HepG2 (cell line): Measurements from ENCODE around the gene CPM. TPM values are rescaled to one million over a fixed set of nuclear protein-coding genes. Genes with fewer than 3 reads are reported as not detected.

Experiments
- ATAC-seq: fragments of 200-7000 bp; cut with Tn5 transposase; 3 replicates; pipeline ENCODE4 v1.9.1; 2020; ENCODE audit warnings: mild to moderate bottlenecking, moderate library complexity
- BruUV-seq: library from RNA; stranded (reverse); fragments of 400-500 nt; replicated peaks from 2 replicates; lab custom pipeline; 2021; lab: Mats Ljungman, UMichigan
- CTCF ChIA-PET: fragments of 300-600 bp; formaldehyde crosslinking; extraction: SDS; loops from one replicate; lab custom pipeline; 2021; ENCODE audit warnings: low total read pairs, inconsistent platforms, low intra/inter-chr PET ratio; lab: Yijun Ruan, JAX
- POLR2A ChIA-PET: fragments of 350-600 bp; sonication (Branson Sonifier 250); formaldehyde crosslinking; loops from one replicate; lab custom pipeline; 2020; ENCODE audit warnings: antibody characterized with exemption, inconsistent platforms; lab: Yijun Ruan, JAX
- DNase-seq: peaks from one replicate; pipeline ENCODE4 v3.0.0-alpha.2; 2015; ENCODE audit warnings: low spot score
- FAIRE-seq: peaks from 3 replicates; lab custom pipeline; 2011; peaks lifted over from hg19 to GRCh38; lab: Jason Lieb, UNC
- H2AFZ ChIP-seq: one replicate; pipeline ENCODE4 v1.6.1; 2011; ENCODE audit warnings: low read length, inconsistent platforms
- H3K27ac ChIP-seq: fragments of 300-600 bp; 3 replicates; pipeline ENCODE4 v1.8.0; 2011; ENCODE audit warnings: mixed run types, mild to moderate bottlenecking, mixed read lengths, low read length, inconsistent platforms; ENCODE audit not compliant: insufficient read depth; ENCODE audit errors: extremely low read length
- H3K27me3 ChIP-seq, 2 experiments: fragments of 200-600 bp in 1 of 2; 2 replicates in 1 of 2; 3 replicates in 1 of 2; pipeline versions ENCODE4 v1.6.0 to v1.8.0; 2011; ENCODE audit warnings: low read length in 2 of 2, mild to moderate bottlenecking in 2 of 2, moderate library complexity in 2 of 2, inconsistent platforms in 1 of 2; ENCODE audit not compliant: insufficient read depth in 2 of 2, control insufficient read depth in 1 of 2
- H3K36me3 ChIP-seq, 2 experiments: fragments of 200-600 bp in 1 of 2; replicated peaks in 1 of 2; 2 replicates in 1 of 2; 3 replicates in 1 of 2; pipeline versions ENCODE4 v1.5.1 to v1.8.0; 2011; ENCODE audit warnings: low read length in 2 of 2, inconsistent platforms in 1 of 2; ENCODE audit not compliant: insufficient read depth in 2 of 2, control insufficient read depth in 1 of 2
- H3K4me1 ChIP-seq: 2 replicates; pipeline ENCODE4 v1.5.1; 2012; ENCODE audit warnings: low read length, inconsistent platforms; ENCODE audit not compliant: insufficient read depth
- H3K4me2 ChIP-seq: 2 replicates; pipeline ENCODE4 v1.6.0; 2011; ENCODE audit warnings: low read depth, low read length, inconsistent platforms
- H3K4me3 ChIP-seq, 3 experiments: fragments of 200-600 bp in 1 of 3; sonication (generic), shearing (Covaris generic) in 1 of 3; replicated peaks in 1 of 3; 2 replicates each; pipeline ENCODE4 v1.5.1; 2011 to 2016; ENCODE audit warnings: low read length in 3 of 3, inconsistent platforms in 2 of 3, low read depth in 2 of 3, mild to moderate bottlenecking in 2 of 3, control low read depth in 1 of 3, mixed read lengths in 1 of 3; ENCODE audit not compliant: insufficient read depth in 1 of 3
- H3K79me2 ChIP-seq: one replicate; pipeline ENCODE4 v1.6.1; 2011; ENCODE audit warnings: low read length, inconsistent platforms; ENCODE audit not compliant: insufficient read depth
- H3K9ac ChIP-seq: 2 replicates; pipeline ENCODE4 v1.6.0; 2011; ENCODE audit warnings: mild to moderate bottlenecking, low read depth, low read length, inconsistent platforms; ENCODE audit not compliant: insufficient read depth
- H3K9me3 ChIP-seq: 2 replicates; pipeline ENCODE4 v1.5.1; 2012; ENCODE audit warnings: mild to moderate bottlenecking, low read length
- H4K20me1 ChIP-seq: 2 replicates; pipeline ENCODE4 v1.6.0; 2011; ENCODE audit warnings: inconsistent platforms, mild to moderate bottlenecking, low read length, moderate library complexity; ENCODE audit not compliant: insufficient read depth
- ADNP ChIP-seq: sonication (generic); formaldehyde crosslinking; IDR thresholded peaks from 2 replicates; pipeline ENCODE4 v1.4.0; 2020; ENCODE audit warnings: missing genetic modification reagents
- CREM ChIP-seq, 2 experiments: sonication (generic) in 1 of 2; formaldehyde crosslinking in 1 of 2; IDR thresholded peaks; 2 replicates each; pipeline versions ENCODE4 v1.4.0 to v1.6.1; 2016 to 2020; ENCODE audit warnings: antibody characterized with exemption in 1 of 2, mild to moderate bottlenecking in 1 of 2, missing genetic modification reagents in 1 of 2
- GFI1 ChIP-seq: sonication (generic); formaldehyde crosslinking; IDR thresholded peaks from 2 replicates; pipeline ENCODE4 v1.5.0; 2020; ENCODE audit warnings: missing genetic modification reagents, mild to moderate bottlenecking, borderline replicate concordance
- MED1 ChIP-seq: sonication (generic); formaldehyde crosslinking; IDR thresholded peaks from 2 replicates; pipeline ENCODE4 v1.4.0; 2020; ENCODE audit warnings: missing genetic modification reagents
- PRDM15 ChIP-seq: sonication (generic); formaldehyde crosslinking; IDR thresholded peaks from 2 replicates; pipeline ENCODE4 v1.4.0; 2020; ENCODE audit warnings: missing genetic modification reagents
- ZNF230 ChIP-seq: sonication (generic); formaldehyde crosslinking; IDR thresholded peaks from 2 replicates; pipeline ENCODE4 v1.4.0; 2020; ENCODE audit warnings: mild to moderate bottlenecking, missing genetic modification reagents
- ZNF253 ChIP-seq: sonication (generic); formaldehyde crosslinking; IDR thresholded peaks from 2 replicates; pipeline ENCODE4 v1.8.0; 2022; ENCODE audit warnings: mild to moderate bottlenecking, missing genetic modification reagents, borderline replicate concordance
- ZNF878 ChIP-seq: sonication (generic); formaldehyde crosslinking; IDR thresholded peaks from 2 replicates; pipeline ENCODE4 v1.8.1; 2023; ENCODE audit warnings: mild to moderate bottlenecking, missing genetic modification reagents, moderate library complexity
- WGBS: methylation state at CpG from one replicate; pipeline ENCODE4 v1.1.6; 2017; ENCODE audit warnings: low lambda C conversion rate; 5-methylcytosine and 5-hydroxymethylcytosine counted together
- in situ Hi-C: cut with HindIII; loops from 2 replicates; pipeline ENCODE4 v1.10.0; 2017; ENCODE audit warnings: low pct_unique_long_range_greater_than_20kb; ENCODE audit not compliant: extremely low pct_ligation_motif_present
- intact Hi-C: fragments of 100-400 bp; cut with micrococcal nuclease; formaldehyde crosslinking; loops from one replicate; pipeline ENCODE4 v1.10.0; 2022; ENCODE audit not compliant: unreplicated experiment
- polyA plus RNA-seq, 8 experiments: library from polyadenylated mRNA; depleted of rRNA in 3 of 8; stranded (reverse) in 7 of 8; unstranded in 1 of 8; fragments of >200 nt; fragmentation: Illumina TruSeq in 4 of 8; extraction: Trizol in 4 of 8; gene quantifications; 2 replicates each; pipeline versions ENCODE4 v1.2.1 to v1.2.3, GENCODE V29; 2011 to 2016; ENCODE audit warnings: low read depth in 4 of 8, missing spikeins in 1 of 8, mixed read lengths in 1 of 8; ENCODE audit not compliant: insufficient read depth in 1 of 8
- total RNA-seq, 5 experiments: library from RNA; depleted of rRNA; stranded (reverse); fragments of >200 nt; fragmentation: Illumina TruSeq; extraction: Trizol; gene quantifications; 2 replicates each; pipeline ENCODE4 v1.2.3, GENCODE V29; 2016; ENCODE audit warnings: low read depth in 1 of 5
- TF ChIP-seq, protein P1 (sequence below): sonication (generic); formaldehyde crosslinking; IDR thresholded peaks from 2 replicates; pipeline ENCODE4 v1.5.1; 2020; ENCODE audit warnings: missing genetic modification reagents, mild to moderate bottlenecking, borderline replicate concordance

CPM gene
- total and polyA plus RNA-seq, 2 of the 13 experiments (the other 11 are each of a cell fraction or from before 2014, with no cell fraction given): not detected

GRCh38 chr12:68944296-68945076 is 11.5 kb upstream of the CPM start:
- ChIA-PET POLR2A (no interaction called here), CTCF (no interaction called here)
- DNase-seq (no peak), ATAC-seq (no peak; the same call in 2 of the 3 replicates), FAIRE-seq (no peak)
- no peaks in the 10 kb centered on the region for H3K9me3 ChIP-seq
- no peak overlapping the region for H2AFZ ChIP-seq
- intact Hi-C loops (loop anchor here (10.0 kb wide), 1 partner anchor 130 kb away; no protein-coding TSS in a partner anchor), in situ Hi-C loops (no loop called here)
- H3K79me2 ChIP-seq: no peaks in the 10 kb centered on the region
- H3K4me1 ChIP-seq: peaks cover 25% of the 10 kb centered on the region
- WGBS: 44% methylated on average over 5 of the region's 5 CpGs
- H4K20me1 ChIP-seq: no peaks in the 10 kb centered on the region
- H3K4me3 ChIP-seq: no peak overlapping the region
- no TSS peak for BruUV-seq
- TF ChIP-seq GFI1 (CRISPR knock-in tag): no peak
- no peak for TF ChIP-seq ZNF253
- TF ChIP-seq ADNP: no peak
- no peak for TF ChIP-seq ZNF878 (CRISPR knock-in tag)
- no peak for TF ChIP-seq MED1 (CRISPR knock-in tag)
- no peak for TF ChIP-seq ZNF230 (CRISPR knock-in tag)
- TF ChIP-seq PRDM15: no peak
- no peak for TF ChIP-seq CREM (IDR thresholded peaks at IDR 0.05)
- TF ChIP-seq CREM (CRISPR knock-in tag; IDR thresholded peaks at IDR 0.05): no peak
- TF ChIP-seq, protein P1, sequence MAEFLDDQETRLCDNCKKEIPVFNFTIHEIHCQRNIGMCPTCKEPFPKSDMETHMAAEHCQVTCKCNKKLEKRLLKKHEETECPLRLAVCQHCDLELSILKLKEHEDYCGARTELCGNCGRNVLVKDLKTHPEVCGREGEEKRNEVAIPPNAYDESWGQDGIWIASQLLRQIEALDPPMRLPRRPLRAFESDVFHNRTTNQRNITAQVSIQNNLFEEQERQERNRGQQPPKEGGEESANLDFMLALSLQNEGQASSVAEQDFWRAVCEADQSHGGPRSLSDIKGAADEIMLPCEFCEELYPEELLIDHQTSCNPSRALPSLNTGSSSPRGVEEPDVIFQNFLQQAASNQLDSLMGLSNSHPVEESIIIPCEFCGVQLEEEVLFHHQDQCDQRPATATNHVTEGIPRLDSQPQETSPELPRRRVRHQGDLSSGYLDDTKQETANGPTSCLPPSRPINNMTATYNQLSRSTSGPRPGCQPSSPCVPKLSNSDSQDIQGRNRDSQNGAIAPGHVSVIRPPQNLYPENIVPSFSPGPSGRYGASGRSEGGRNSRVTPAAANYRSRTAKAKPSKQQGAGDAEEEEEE (CRISPR knock-in tag): no peak
- no peak overlapping the region for H3K4me2 ChIP-seq
- no peaks in the 10 kb centered on the region for H3K36me3 ChIP-seq
- no peak overlapping the region for H3K9ac ChIP-seq
- no peak overlapping the region for H3K27ac ChIP-seq
- H3K27me3 ChIP-seq: no peaks in the 10 kb centered on the region
